Measurements from ENCODE around the gene RNU6-9.

DNA sequence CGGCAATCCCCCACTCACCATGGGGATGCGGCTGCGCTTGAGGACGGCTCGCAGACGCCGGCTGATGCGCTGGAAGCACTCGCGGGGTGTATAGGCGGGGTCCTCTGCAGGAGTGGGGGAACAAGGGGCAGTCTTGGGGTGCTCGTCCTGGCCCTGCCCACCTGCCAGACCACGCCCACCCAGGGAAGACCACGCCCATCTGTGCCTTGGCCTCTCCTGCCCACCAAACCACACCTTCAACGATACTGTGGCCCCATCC is 6.7 kb downstream of the RNU6-9 start:
- TF ChIP-seq, protein P1, sequence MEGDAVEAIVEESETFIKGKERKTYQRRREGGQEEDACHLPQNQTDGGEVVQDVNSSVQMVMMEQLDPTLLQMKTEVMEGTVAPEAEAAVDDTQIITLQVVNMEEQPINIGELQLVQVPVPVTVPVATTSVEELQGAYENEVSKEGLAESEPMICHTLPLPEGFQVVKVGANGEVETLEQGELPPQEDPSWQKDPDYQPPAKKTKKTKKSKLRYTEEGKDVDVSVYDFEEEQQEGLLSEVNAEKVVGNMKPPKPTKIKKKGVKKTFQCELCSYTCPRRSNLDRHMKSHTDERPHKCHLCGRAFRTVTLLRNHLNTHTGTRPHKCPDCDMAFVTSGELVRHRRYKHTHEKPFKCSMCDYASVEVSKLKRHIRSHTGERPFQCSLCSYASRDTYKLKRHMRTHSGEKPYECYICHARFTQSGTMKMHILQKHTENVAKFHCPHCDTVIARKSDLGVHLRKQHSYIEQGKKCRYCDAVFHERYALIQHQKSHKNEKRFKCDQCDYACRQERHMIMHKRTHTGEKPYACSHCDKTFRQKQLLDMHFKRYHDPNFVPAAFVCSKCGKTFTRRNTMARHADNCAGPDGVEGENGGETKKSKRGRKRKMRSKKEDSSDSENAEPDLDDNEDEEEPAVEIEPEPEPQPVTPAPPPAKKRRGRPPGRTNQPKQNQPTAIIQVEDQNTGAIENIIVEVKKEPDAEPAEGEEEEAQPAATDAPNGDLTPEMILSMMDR (IDR thresholded peaks at IDR 0.05): no peak
- TF ChIP-seq POLR2A (IDR thresholded peaks at IDR 0.05): no peak
- TF ChIP-seq POLR2AphosphoS5 (IDR thresholded peaks at IDR 0.05): no peak
